IgD-negative memory B cell (primary cell): ENCODE results near the gene GAA. TPM values are rescaled to one million over a fixed set of nuclear protein-coding genes. Genes with fewer than 3 reads are reported as not detected.
A peak's percentile ranks its signal among the peaks of the same experiment; 100 is the strongest.
"Not testable (repeated sequence)": the region's sequence is repeated elsewhere in the genome, so short reads cannot be mapped to it uniquely, and the experiment has no call there.

Experiments used
- H3K27ac Mint-ChIP-seq, 3 donors: one replicate each; pipeline ENCODE4 v1.8.0; 2020 to 2022; ENCODE audit warnings: mild to moderate bottlenecking in 3 of 3, mixed read lengths in 3 of 3, moderate library complexity in 1 of 3
- H3K27me3 Mint-ChIP-seq: one replicate; pipeline ENCODE4 v1.8.0; 2021; ENCODE audit warnings: mixed read lengths
- H3K36me3 Mint-ChIP-seq: one replicate; pipeline ENCODE4 v1.8.0; 2020; ENCODE audit warnings: mild to moderate bottlenecking, mixed read lengths
- H3K4me1 Mint-ChIP-seq, 3 donors: one replicate each; pipeline ENCODE4 v1.8.0; 2020 to 2022; ENCODE audit warnings: mixed read lengths in 3 of 3, mild to moderate bottlenecking in 1 of 3
- H3K4me3 Mint-ChIP-seq, 4 donors: one replicate each; pipeline ENCODE4 v1.8.0; 2020 to 2022; ENCODE audit warnings: mild to moderate bottlenecking in 4 of 4, mixed read lengths in 4 of 4, moderate library complexity in 3 of 4
- H3K9me3 Mint-ChIP-seq, 3 donors: one replicate each; pipeline ENCODE4 v1.8.0; 2020 to 2021; ENCODE audit warnings: mixed read lengths in 3 of 3, mild to moderate bottlenecking in 1 of 3
- polyA plus RNA-seq: library from polyadenylated mRNA; unstranded; fragments of 300-500 nt; fragmentation: Illumina TruSeq; gene quantifications from one replicate; pipeline ENCODE4 v1.2.3, GENCODE V29; 2021

Gene GAA
- polyA plus RNA-seq, 1 donor from 2014 or later = 11.3 TPM

DNA sequence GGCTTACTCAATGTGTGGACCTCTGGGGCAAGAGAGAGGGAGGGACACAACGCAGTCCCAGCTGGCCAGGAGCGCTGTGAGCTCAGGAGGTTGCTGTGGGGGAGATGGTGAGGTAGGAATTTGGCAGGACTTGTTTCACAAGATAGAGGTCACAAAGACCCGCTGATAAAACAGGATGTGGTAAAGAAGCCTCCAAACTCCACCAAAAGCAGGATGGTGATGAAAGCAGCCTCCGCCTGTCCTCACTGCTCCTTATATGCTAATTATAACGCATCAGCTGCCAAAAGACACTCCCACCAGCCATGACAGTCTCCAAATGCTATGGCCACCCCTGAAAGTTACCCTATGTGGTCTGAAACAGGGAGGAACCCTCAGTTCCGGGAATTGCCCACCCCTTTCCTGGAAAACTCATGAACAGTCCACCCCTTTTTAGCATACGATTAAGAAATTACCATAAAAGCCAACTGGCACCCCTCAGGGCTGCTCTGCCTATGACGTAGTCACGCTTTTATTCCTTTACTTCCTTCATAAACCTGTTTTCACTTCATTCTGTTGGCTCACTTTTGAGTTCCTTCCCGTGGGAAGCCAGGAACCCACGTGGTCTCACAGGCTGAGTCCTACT, 50.8 kb downstream of the GAA start:
- peaks cover 0 to 5% (median 0%) of the 10 kb centered on the region in 3 donors for H3K9me3 Mint-ChIP-seq
- peaks cover 2 to 16% (median 13%) of the 10 kb centered on the region in 3 donors for H3K4me1 Mint-ChIP-seq
- no peaks in the 10 kb centered on the region for H3K27me3 Mint-ChIP-seq
- H3K4me3 Mint-ChIP-seq = peak overlapping the region in 2 of 4 donors; percentile 12 to 67
- H3K36me3 Mint-ChIP-seq = no peaks in the 10 kb centered on the region
- peak overlapping the region in 1 of 3 donors; percentile 3 for H3K27ac Mint-ChIP-seq

DNA sequence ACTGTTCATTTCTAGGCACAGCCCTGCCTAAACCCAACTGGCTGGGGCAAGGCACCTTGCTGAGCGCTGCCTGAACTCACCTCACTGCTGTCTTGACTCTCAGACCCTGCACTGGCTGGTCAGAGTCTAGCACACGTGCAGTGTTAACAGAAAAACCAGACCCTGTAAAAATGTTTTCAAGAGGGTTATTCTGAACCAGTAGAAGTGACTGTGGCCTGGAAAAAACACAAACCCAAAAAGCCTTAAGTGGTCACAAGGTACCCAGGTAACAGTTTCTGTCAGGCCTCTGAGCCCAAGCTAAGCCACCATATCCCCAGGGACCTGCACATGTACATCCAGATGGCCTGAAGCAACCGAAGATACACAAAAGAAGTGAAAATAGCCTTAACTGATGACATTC, 51.6 kb downstream of the GAA start:
- H3K27ac Mint-ChIP-seq = no peak overlapping the region
- no peaks in the 10 kb centered on the region for H3K36me3 Mint-ChIP-seq
- H3K4me1 Mint-ChIP-seq = peaks cover 0 to 13% (median 11%) of the 10 kb centered on the region in 3 donors
- peaks cover 0 to 5% (median 0%) of the 10 kb centered on the region in 3 donors for H3K9me3 Mint-ChIP-seq
- no peaks in the 10 kb centered on the region for H3K27me3 Mint-ChIP-seq
- peak overlapping the region in 2 of 4 donors; percentile 14 to 37 for H3K4me3 Mint-ChIP-seq

DNA sequence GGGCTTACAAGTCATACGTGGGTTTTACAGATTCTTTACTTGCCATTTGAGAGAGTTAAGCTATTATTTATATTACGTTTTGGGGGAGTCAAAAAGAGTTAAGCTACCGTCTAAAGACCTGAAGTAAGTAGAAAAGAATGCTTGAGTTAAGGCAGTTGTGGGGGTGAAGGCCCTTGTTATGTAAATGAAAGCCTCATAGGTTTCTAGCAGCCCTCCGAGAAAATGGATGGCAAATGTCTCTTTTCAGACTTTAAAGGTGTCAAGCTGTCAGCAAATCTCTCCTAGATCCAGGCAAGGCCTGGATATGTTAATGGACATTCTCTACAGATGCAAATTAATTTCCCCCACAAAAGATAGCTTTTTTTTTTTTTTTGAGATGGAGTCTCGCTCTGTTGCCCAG, 52.8 kb downstream of the GAA start:
- peaks cover 0 to 8% (median 7%) of the 10 kb centered on the region in 3 donors for H3K4me1 Mint-ChIP-seq
- H3K36me3 Mint-ChIP-seq = no peaks in the 10 kb centered on the region
- no peaks in the 10 kb centered on the region for H3K27me3 Mint-ChIP-seq
- H3K27ac Mint-ChIP-seq = no peak overlapping the region
- H3K9me3 Mint-ChIP-seq = peaks cover 0 to 5% (median 0%) of the 10 kb centered on the region in 3 donors
- no peak overlapping the region for H3K4me3 Mint-ChIP-seq

DNA sequence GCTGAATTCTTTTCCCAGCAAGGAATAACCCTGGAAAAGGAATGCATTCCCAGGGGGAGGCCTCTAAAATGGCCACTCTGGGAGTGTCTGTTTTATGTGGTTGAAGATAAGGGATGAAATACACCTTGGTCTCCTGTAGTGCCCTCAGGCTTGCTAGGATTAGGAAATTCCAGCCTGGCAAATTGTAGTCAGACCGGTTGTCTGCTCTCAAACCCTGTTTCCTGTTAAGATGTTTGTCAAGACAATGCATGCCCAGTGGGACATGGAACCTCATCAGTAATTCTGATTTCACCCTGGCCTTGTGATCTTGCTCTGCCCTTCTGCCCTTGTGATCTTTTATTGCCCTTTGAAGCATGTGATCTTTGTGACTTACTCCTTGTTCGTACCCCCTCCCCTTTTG, 54.2 kb downstream of the GAA start:
- H3K27ac Mint-ChIP-seq = peak overlapping the region in 1 of 3 donors; percentile 52
- H3K4me1 Mint-ChIP-seq, H3K36me3 Mint-ChIP-seq, H3K9me3 Mint-ChIP-seq, H3K4me3 Mint-ChIP-seq, H3K27me3 Mint-ChIP-seq: not testable (repeated sequence)

DNA sequence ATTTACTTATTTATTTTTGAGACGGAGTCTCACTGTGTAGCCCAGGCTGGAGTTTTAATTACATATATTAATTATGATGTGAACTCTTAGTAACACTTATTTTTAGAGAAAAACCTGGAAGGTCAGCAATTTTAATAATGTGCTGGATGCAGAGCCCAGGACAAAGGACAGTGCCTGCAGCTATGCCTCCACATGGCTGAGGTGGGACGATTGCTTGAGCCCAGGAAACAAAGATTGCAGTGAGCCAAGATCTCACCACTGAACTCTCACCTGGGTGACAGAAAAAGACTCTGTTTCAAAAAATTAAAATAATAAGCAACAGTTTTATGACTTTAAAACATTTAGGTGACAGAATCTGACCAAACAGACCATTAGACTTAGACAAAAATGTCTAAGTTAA, 57.5 kb downstream of the GAA start:
- Mint-ChIP-seq H3K9me3 (peaks cover 0 to 5% (median 0%) of the 10 kb centered on the region in 3 donors), H3K27me3 (peaks cover 15% of the 10 kb centered on the region), H3K36me3 (no peaks in the 10 kb centered on the region), H3K27ac (no peak overlapping the region), H3K4me3 (no peak overlapping the region), H3K4me1 (peaks cover 0 to 2% (median 1%) of the 10 kb centered on the region in 3 donors)

DNA sequence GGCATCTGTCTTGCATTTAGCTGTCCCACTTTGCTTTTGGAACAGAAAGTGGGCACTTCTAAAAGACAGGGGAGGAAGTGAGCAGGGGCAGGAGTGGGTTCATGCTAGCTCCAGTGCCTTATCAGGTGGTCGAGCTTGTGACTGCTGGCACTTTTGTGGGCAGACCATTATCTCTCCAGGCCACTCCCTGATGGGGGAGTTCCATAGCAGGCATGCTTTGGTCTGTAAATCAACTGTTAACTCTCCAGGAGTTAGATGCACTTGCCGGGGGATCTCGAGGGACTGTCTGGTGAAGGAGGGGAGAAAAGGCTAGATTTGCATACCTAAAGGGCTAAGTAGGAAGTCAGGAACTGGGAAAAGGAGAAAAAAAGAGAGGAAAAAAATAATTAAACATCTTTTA, 59.2 kb downstream of the GAA start:
- H3K4me3 Mint-ChIP-seq = no peak overlapping the region
- no peaks in the 10 kb centered on the region for H3K36me3 Mint-ChIP-seq
- peaks cover 18% of the 10 kb centered on the region for H3K27me3 Mint-ChIP-seq
- peaks cover 0 to 1% (median 0%) of the 10 kb centered on the region in 3 donors for H3K4me1 Mint-ChIP-seq
- peaks cover 0 to 5% (median 0%) of the 10 kb centered on the region in 3 donors for H3K9me3 Mint-ChIP-seq
- H3K27ac Mint-ChIP-seq = no peak overlapping the region

DNA sequence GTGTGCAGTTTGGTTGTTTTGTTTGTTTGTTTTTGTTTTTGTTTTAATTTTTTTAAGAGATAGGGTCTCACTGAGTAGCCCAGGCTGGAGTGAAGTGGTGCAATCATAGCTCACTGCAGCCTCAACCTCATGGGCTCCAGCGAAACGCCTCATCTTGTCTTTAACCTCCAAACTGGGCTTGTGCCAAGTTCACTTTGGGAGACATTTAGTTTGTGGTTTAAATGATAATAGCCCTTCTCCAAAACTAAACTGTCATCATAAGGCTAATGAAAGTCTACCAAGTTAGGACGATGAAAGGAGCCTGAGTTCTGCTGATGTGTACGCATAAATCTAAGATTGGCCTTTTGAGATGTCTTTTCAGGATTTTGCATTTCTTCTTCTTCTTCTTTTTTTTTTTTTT, 62.0 kb downstream of the GAA start:
- no peak overlapping the region for H3K27ac Mint-ChIP-seq
- no peaks in the 10 kb centered on the region for H3K9me3 Mint-ChIP-seq
- H3K36me3 Mint-ChIP-seq = no peaks in the 10 kb centered on the region
- H3K4me1 Mint-ChIP-seq = peaks cover 0 to 1% (median 0%) of the 10 kb centered on the region in 3 donors
- H3K27me3 Mint-ChIP-seq = peaks cover 20% of the 10 kb centered on the region
- H3K4me3 Mint-ChIP-seq = no peak overlapping the region

DNA sequence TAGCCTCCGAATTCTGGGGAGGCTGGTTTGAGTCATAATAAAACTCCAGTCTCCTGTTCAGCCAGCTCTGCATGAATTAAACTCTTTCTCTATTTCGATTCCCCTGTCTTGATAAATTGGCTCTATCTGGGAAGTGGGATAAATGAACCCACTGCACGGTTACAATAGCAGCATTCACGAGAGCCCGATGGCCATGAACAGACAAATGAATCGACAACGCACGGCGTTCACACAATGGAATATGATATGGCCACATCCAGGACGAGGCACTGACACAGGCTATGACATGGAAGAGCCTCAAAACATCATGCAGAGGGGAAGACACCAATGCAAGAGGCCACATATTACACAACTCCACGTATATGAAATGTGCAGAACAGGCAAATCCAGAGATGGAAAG, 62.8 kb downstream of the GAA start:
- Mint-ChIP-seq H3K27ac (no peak overlapping the region), H3K27me3 (peaks cover 20% of the 10 kb centered on the region), H3K4me1 (peaks cover 0 to 1% (median 0%) of the 10 kb centered on the region in 3 donors), H3K4me3 (peak overlapping the region in 2 of 4 donors; percentile 16 to 73), H3K9me3 (peaks cover 0 to 4% (median 0%) of the 10 kb centered on the region in 3 donors), H3K36me3 (no peaks in the 10 kb centered on the region)

DNA sequence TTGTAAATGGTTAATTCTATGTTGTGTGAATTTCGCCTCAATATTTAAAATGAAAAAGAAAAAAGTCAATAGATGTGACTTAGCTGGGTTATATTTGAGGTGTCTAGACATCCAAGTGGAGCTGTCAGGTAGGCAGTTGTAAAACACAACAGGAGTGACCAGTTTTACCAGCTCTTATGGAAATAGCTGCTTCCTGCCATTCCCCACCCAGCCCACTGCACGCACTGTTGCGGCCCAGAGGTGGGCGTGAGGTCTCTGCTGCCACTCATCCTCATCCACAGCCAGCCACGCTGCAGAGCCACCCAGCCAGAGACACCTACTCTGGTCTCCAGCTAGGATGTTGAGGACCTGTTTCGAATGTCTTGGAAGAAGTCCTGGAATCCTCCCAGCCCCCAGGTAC, 65.1 kb downstream of the GAA start:
- Mint-ChIP-seq H3K27me3 (peaks cover 11% of the 10 kb centered on the region), H3K36me3 (no peaks in the 10 kb centered on the region), H3K27ac (no peak overlapping the region), H3K4me3 (no peak overlapping the region), H3K4me1 (peaks cover 0 to 1% (median 0%) of the 10 kb centered on the region in 3 donors), H3K9me3 (peaks cover 0 to 4% (median 0%) of the 10 kb centered on the region in 3 donors)

DNA sequence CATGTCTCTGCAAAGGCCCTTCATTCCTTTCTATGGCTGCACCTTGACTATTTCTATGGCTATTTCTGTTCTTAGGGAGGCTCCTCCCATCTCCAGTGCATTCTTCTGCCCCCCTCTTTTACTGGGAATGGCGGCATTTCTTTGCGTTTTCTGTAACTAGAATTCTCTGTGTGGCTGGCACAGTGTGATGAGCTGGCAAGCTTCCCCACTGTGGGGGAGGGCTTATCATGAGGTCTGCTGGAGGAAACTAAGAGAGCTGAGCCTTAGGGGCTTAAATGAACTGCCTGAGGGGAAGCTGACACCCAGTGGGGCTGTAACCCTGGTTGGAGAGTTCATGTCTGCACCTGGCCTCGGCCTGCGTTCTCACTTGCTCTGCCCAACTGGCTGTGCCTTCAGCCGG, 67.0 kb downstream of the GAA start:
- H3K9me3 Mint-ChIP-seq = peaks cover 0 to 4% (median 2%) of the 10 kb centered on the region in 3 donors
- H3K4me3 Mint-ChIP-seq = no peak overlapping the region
- H3K27ac Mint-ChIP-seq = no peak overlapping the region
- no peaks in the 10 kb centered on the region for H3K4me1 Mint-ChIP-seq
- H3K36me3 Mint-ChIP-seq = no peaks in the 10 kb centered on the region
- peaks cover 5% of the 10 kb centered on the region for H3K27me3 Mint-ChIP-seq

DNA sequence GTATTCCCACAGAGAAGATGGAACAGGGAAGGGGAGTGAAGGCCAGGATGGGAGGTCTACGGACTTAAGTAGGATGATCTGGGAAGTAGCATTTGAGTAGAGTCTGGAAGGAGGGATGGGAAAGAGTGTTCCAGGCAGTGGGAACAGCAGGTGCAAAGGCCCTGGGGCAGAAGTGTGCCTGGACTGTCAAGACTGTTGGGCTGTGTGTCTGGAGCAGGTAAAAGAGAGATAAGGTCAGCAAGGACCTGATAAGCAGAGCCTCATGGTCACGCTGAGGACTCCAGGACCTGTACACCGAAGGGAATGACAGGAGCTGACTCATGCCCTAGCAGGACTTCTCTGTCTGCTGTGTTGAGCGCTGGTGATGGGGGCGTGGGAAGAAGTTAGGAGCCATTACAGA, 67.7 kb downstream of the GAA start:
- peaks cover 2% of the 10 kb centered on the region for H3K27me3 Mint-ChIP-seq
- no peak overlapping the region for H3K27ac Mint-ChIP-seq
- no peaks in the 10 kb centered on the region for H3K36me3 Mint-ChIP-seq
- H3K9me3 Mint-ChIP-seq = peaks cover 0 to 4% (median 2%) of the 10 kb centered on the region in 3 donors
- H3K4me1 Mint-ChIP-seq = no peaks in the 10 kb centered on the region
- H3K4me3 Mint-ChIP-seq = peak overlapping the region in 1 of 4 donors; percentile 41

Other genes with a start within 250 kb of the GAA start
- gene TBC1D16, start 65.7 kb upstream of the GAA start, polyA plus RNA-seq = 1.7 TPM
- gene CCDC40, start 64.9 kb upstream of the GAA start, polyA plus RNA-seq = not detected
- 71.0 TPM for gene EIF4A3, start 45.5 kb downstream of the GAA start, polyA plus RNA-seq
- gene CARD14, start 68.4 kb downstream of the GAA start, polyA plus RNA-seq = not detected
- gene SGSH, start 118.8 kb downstream of the GAA start, polyA plus RNA-seq = 31.6 TPM
- 2.7 TPM for gene SLC26A11, start 118.8 kb downstream of the GAA start, polyA plus RNA-seq
- gene RNF213, start 159.3 kb downstream of the GAA start, polyA plus RNA-seq = 26.2 TPM